HG03521 (cell line): ENCODE results near the gene ISY1.
A peak's percentile ranks its signal among the peaks of the same experiment; 100 is the strongest.
"Not testable (repeated sequence)": the region's sequence is repeated elsewhere in the genome, so short reads cannot be mapped to it uniquely, and the experiment has no call there.

Experiments used
- ATAC-seq: cut with Tn5 transposase; IDR thresholded peaks from one replicate; pipeline ENCODE4 v1.9.1; 2021; ENCODE audit warnings: mild to moderate bottlenecking, moderate library complexity; ENCODE audit not compliant: unreplicated experiment

ISY1 gene

GRCh38 chr3:129166579-129167332 lies 5.9 kb upstream of the ISY1 start:
- ATAC-seq = no peak

- ATAC-seq = not testable (repeated sequence)
Measured at GRCh38 chr3:129165594-129165993, 4.7 kb upstream of the ISY1 start.

- ATAC-seq = no peak
Measured at GRCh38 chr3:129164500-129164899, 3.6 kb upstream of the ISY1 start.

GRCh38 chr3:129162729-129163579 lies 2.1 kb upstream of the ISY1 start:
- no peak for ATAC-seq

- no peak for ATAC-seq
Measured at GRCh38 chr3:129161860-129162271, 1.0 kb upstream of the ISY1 start.

GRCh38 chr3:129144786-129145185 lies 16.1 kb downstream of the ISY1 start:
- no peak for ATAC-seq

GRCh38 chr3:129141011-129141410 lies 19.9 kb downstream of the ISY1 start:
- not testable (repeated sequence) for ATAC-seq

GRCh38 chr3:129139911-129140310 lies 21.0 kb downstream of the ISY1 start:
- no peak for ATAC-seq

GRCh38 chr3:129136275-129136674 lies 24.6 kb downstream of the ISY1 start:
- not testable (repeated sequence) for ATAC-seq

GRCh38 chr3:129132097-129132866 lies 28.6 kb downstream of the ISY1 start:
- no peak for ATAC-seq

GRCh38 chr3:129131465-129132088 lies 29.3 kb downstream of the ISY1 start:
- no peak for ATAC-seq

GRCh38 chr3:129130291-129130813 lies 30.5 kb downstream of the ISY1 start:
- ATAC-seq = no peak

- no peak for ATAC-seq
Measured at GRCh38 chr3:129128357-129129155, 32.3 kb downstream of the ISY1 start.

GRCh38 chr3:129126726-129127280 lies 34.1 kb downstream of the ISY1 start:
- no peak for ATAC-seq

- ATAC-seq = no peak
Measured at GRCh38 chr3:129123314-129124060, 37.4 kb downstream of the ISY1 start.

- no peak for ATAC-seq
Measured at GRCh38 chr3:129122412-129123011, 38.4 kb downstream of the ISY1 start.

- ATAC-seq = peak; percentile 44
Measured at GRCh38 chr3:129121792-129122411, 39.0 kb downstream of the ISY1 start, which contains the start of gene RAB43. RAB43 (minus strand) TSS chr3:129121804; CDS start chr3:129121489, 315 bp downstream.
